HepG2 (cell line): ENCODE measurements around the gene AGAP3. TPM values are rescaled to one million over a fixed set of nuclear protein-coding genes. Genes with fewer than 3 reads are reported as not detected.
A peak's percentile ranks its signal among the peaks of the same experiment; 100 is the strongest.

Source experiments
- ARID2 ChIP-seq: sonication (generic); formaldehyde crosslinking; IDR thresholded peaks from 2 replicates; pipeline ENCODE4 v1.8.1; 2022; ENCODE audit warnings: mild to moderate bottlenecking, missing genetic modification reagents, borderline replicate concordance
- ASH2L ChIP-seq: fragments of 300-600, 200-600 bp; sonication (generic); IDR thresholded peaks from 2 replicates; pipeline ENCODE4 v1.7.0; 2017; ENCODE audit warnings: low read depth, mild to moderate bottlenecking, moderate library complexity, mixed read lengths, low read length; ENCODE audit not compliant: insufficient read length
- CAMTA2 ChIP-seq: sonication (generic); formaldehyde crosslinking; IDR thresholded peaks from 2 replicates; pipeline ENCODE4 v1.4.0; 2020; ENCODE audit warnings: mild to moderate bottlenecking, missing genetic modification reagents, borderline replicate concordance
- HCFC1 ChIP-seq: fragments of 150-350 bp; IDR thresholded peaks from 2 replicates; pipeline ENCODE4 v1.6.1; 2014; ENCODE audit warnings: low read depth, low read length
- HDAC2 ChIP-seq: sonication (generic); formaldehyde crosslinking; IDR thresholded peaks from 2 replicates; pipeline ENCODE4 v1.4.0; 2020; ENCODE audit warnings: missing genetic modification reagents
- HOXA7 ChIP-seq: sonication (generic); formaldehyde crosslinking; IDR thresholded peaks from 2 replicates; pipeline ENCODE4 v1.8.1; 2022; ENCODE audit warnings: mild to moderate bottlenecking, missing genetic modification reagents, moderate library complexity
- KDM2A ChIP-seq: sonication (generic); formaldehyde crosslinking; IDR thresholded peaks from 2 replicates; pipeline ENCODE4 v1.4.0; 2020; ENCODE audit warnings: low read depth, missing genetic modification reagents, borderline replicate concordance
- MTA1 ChIP-seq: sonication (generic); formaldehyde crosslinking; IDR thresholded peaks from 2 replicates; pipeline ENCODE4 v1.4.0; 2020; ENCODE audit warnings: missing genetic modification reagents, mild to moderate bottlenecking, borderline replicate concordance
- MYPOP ChIP-seq: sonication (generic); formaldehyde crosslinking; IDR thresholded peaks from 2 replicates; pipeline ENCODE4 v1.8.1; 2023; ENCODE audit warnings: mild to moderate bottlenecking, moderate library complexity, missing genetic modification reagents
- NFE2 ChIP-seq: sonication (generic); formaldehyde crosslinking; IDR thresholded peaks from 2 replicates; pipeline ENCODE4 v1.4.0; 2020; ENCODE audit warnings: missing genetic modification reagents
- RFXAP ChIP-seq: sonication (generic); formaldehyde crosslinking; IDR thresholded peaks from 2 replicates; pipeline ENCODE4 v1.4.0; 2020; ENCODE audit warnings: missing genetic modification reagents, borderline replicate concordance
- SMAD3 ChIP-seq: sonication (generic); formaldehyde crosslinking; IDR thresholded peaks from 2 replicates; pipeline ENCODE4 v1.4.0; 2020; ENCODE audit warnings: missing genetic modification reagents
- TCF7L2 ChIP-seq: IDR thresholded peaks from 2 replicates; pipeline ENCODE4 v1.6.1; 2011; ENCODE audit warnings: mild to moderate bottlenecking, low read depth, low read length, moderate library complexity
- TERF1 ChIP-seq: sonication (generic); formaldehyde crosslinking; IDR thresholded peaks from 2 replicates; pipeline ENCODE4 v1.8.0; 2022; ENCODE audit warnings: mild to moderate bottlenecking, missing genetic modification reagents, moderate library complexity
- THAP8 ChIP-seq: sonication (generic); formaldehyde crosslinking; IDR thresholded peaks from 2 replicates; pipeline ENCODE4 v1.5.1; 2020; ENCODE audit warnings: missing genetic modification reagents, mild to moderate bottlenecking, borderline replicate concordance
- ZBTB20 ChIP-seq: sonication (generic); formaldehyde crosslinking; IDR thresholded peaks from 2 replicates; pipeline ENCODE4 v1.8.1; 2023; ENCODE audit warnings: missing genetic modification reagents, low read depth, mild to moderate bottlenecking, borderline replicate concordance
- ZBTB42 ChIP-seq: sonication (generic); formaldehyde crosslinking; IDR thresholded peaks from 2 replicates; pipeline ENCODE4 v1.5.0; 2020; ENCODE audit warnings: mild to moderate bottlenecking, missing genetic modification reagents
- ZBTB43 ChIP-seq: sonication (generic); formaldehyde crosslinking; conservative IDR thresholded peaks from 2 replicates; pipeline ENCODE4 v1.4.0; 2020; ENCODE audit warnings: missing genetic modification reagents
- ZEB1 ChIP-seq: IDR thresholded peaks from 2 replicates; pipeline ENCODE4 v1.6.1; 2012; ENCODE audit warnings: mild to moderate bottlenecking, low read depth, inconsistent platforms; ENCODE audit not compliant: insufficient replicate concordance
- ZNF382 ChIP-seq: sonication (generic); formaldehyde crosslinking; IDR thresholded peaks from 2 replicates; pipeline ENCODE4 v1.5.0; 2020; ENCODE audit warnings: missing genetic modification reagents, mild to moderate bottlenecking, borderline replicate concordance
- ZNF570 ChIP-seq: sonication (generic); formaldehyde crosslinking; IDR thresholded peaks from 2 replicates; pipeline ENCODE4 v1.4.0; 2020; ENCODE audit warnings: mild to moderate bottlenecking, missing genetic modification reagents, borderline replicate concordance
- ZNF720 ChIP-seq: sonication (generic); formaldehyde crosslinking; IDR thresholded peaks from 2 replicates; pipeline ENCODE4 v1.4.0; 2020; ENCODE audit warnings: missing genetic modification reagents
- ZNF766 ChIP-seq: sonication (generic); formaldehyde crosslinking; IDR thresholded peaks from 2 replicates; pipeline ENCODE4 v1.5.0; 2020; ENCODE audit warnings: missing genetic modification reagents, borderline replicate concordance
- ZNF775 ChIP-seq: sonication (generic); formaldehyde crosslinking; IDR thresholded peaks from 2 replicates; pipeline ENCODE4 v1.4.0; 2020; ENCODE audit warnings: missing genetic modification reagents, mild to moderate bottlenecking, moderate library complexity, borderline replicate concordance
- ZNF83 ChIP-seq: sonication (generic); formaldehyde crosslinking; IDR thresholded peaks from 2 replicates; pipeline ENCODE4 v1.4.0; 2020; ENCODE audit warnings: missing genetic modification reagents, mild to moderate bottlenecking, borderline replicate concordance
- polyA plus RNA-seq, 8 experiments: library from polyadenylated mRNA; depleted of rRNA in 3 of 8; stranded (reverse) in 7 of 8; unstranded in 1 of 8; fragments of >200 nt; fragmentation: Illumina TruSeq in 4 of 8; extraction: Trizol in 4 of 8; gene quantifications; 2 replicates each; pipeline versions ENCODE4 v1.2.1 to v1.2.3, GENCODE V29; 2011 to 2016; ENCODE audit warnings: low read depth in 4 of 8, missing spikeins in 1 of 8, mixed read lengths in 1 of 8; ENCODE audit not compliant: insufficient read depth in 1 of 8
- total RNA-seq, 5 experiments: library from RNA; depleted of rRNA; stranded (reverse); fragments of >200 nt; fragmentation: Illumina TruSeq; extraction: Trizol; gene quantifications; 2 replicates each; pipeline ENCODE4 v1.2.3, GENCODE V29; 2016; ENCODE audit warnings: low read depth in 1 of 5

AGAP3 gene
- total and polyA plus RNA-seq, 2 of the 13 experiments (the other 11 are each of a cell fraction or from before 2014, with no cell fraction given), result 31.3 to 61.4 TPM

- TF ChIP-seq NFE2 (CRISPR knock-in tag), result no peak
- no peak for TF ChIP-seq THAP8 (CRISPR knock-in tag)
- no peak for TF ChIP-seq HOXA7
- TF ChIP-seq ZBTB20 (CRISPR knock-in tag), result 0 out of 2 replicates have a peak, but pooled peaks have one; percentile 31
- TF ChIP-seq ARID2 (CRISPR knock-in tag), result 0 out of 2 replicates have a peak, but pooled peaks have one; percentile 36
- no peak for TF ChIP-seq ZNF775 (CRISPR knock-in tag)
- TF ChIP-seq RFXAP, result no peak; the same call in none of the 2 replicates
- 0 out of 2 replicates have a peak, but pooled peaks have one; percentile 22 for TF ChIP-seq SMAD3 (CRISPR knock-in tag)
- TF ChIP-seq ZNF720 (CRISPR knock-in tag), result no peak
- TF ChIP-seq TERF1 (CRISPR knock-in tag), result no peak
- peak; percentile 97 for TF ChIP-seq HCFC1
- no peak; the same call in 1 of the 2 replicates for TF ChIP-seq CAMTA2 (CRISPR knock-in tag)
- TF ChIP-seq ZNF382 (CRISPR knock-in tag), result no peak
- no peak for TF ChIP-seq MTA1 (CRISPR knock-in tag)
- no peak for TF ChIP-seq ZEB1
- TF ChIP-seq MYPOP (CRISPR knock-in tag), result peak; percentile 68; the same call in 1 of the 2 replicates
- no peak for TF ChIP-seq ZNF83 (CRISPR knock-in tag)
- no peak for TF ChIP-seq ZNF570 (CRISPR knock-in tag)
- TF ChIP-seq HDAC2 (CRISPR knock-in tag), result no peak
- TF ChIP-seq ASH2L, result peak; percentile 56
- TF ChIP-seq KDM2A (CRISPR knock-in tag), result peak; percentile 57; the same call in 1 of the 2 replicates
- peak; percentile 37; the same call in 1 of the 2 replicates for TF ChIP-seq ZBTB43 (CRISPR knock-in tag)
- TF ChIP-seq ZBTB42, result no peak
- no peak; the same call in 1 of the 2 replicates for TF ChIP-seq ZNF766
- peak; percentile 32; the same call in 1 of the 2 replicates for TF ChIP-seq TCF7L2
Observed at GRCh38 chr7:151057989-151058780, 28.1 kb upstream of the AGAP3 start (continued).
